Amniotic epithelial cell (primary cell): ENCODE results near the gene FAM168A.

Experiments used
- DNase-seq: peaks from one replicate; pipeline ENCODE4 v3.0.0-alpha.2; 2010; ENCODE audit warnings: low read depth

Gene FAM168A

GRCh38 chr11:73556966-73557365, 40.9 kb downstream of the FAM168A start:
- no peak for DNase-seq

DNA sequence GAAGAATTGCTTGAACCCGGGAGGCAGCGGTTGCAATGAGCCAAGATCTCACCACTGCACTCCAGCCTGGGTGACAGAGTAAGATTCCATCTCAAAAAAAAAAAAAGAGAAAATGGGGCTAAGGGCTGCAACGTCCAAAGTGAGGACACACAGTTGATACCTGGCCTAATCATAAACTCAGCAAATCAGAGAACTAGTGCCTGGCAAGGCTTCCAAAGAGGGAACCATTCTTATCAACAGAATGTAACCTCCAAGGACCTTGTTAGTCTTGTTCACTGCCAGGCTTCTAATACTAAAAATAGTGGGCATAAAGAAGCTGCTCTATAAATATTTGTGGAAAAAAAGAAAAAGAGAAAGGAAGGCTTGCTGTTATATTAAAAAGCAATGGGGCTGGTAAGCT, 42.3 kb downstream of the FAM168A start:
- DNase-seq, result no peak

GRCh38 chr11:73554671-73555320, 43.1 kb downstream of the FAM168A start:
- no peak for DNase-seq

DNA sequence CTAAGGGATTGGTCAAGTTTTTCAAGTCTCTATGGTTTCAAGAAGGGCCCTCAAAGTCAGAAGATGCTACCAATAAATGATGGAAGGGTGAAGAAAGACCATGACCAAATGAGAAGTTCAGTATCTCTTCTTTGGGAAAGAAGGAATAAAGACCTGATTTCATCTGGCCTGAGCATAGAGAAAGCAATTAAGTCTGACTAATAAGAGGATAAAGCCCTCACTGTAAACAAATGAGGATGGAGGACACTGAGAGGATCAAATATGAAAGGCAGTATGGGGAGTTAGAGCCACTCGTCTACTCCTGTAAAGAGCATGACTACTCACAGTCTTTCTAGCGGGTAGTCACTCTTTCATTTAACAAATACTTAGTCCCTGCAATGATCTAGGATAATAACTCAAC, 44.6 kb downstream of the FAM168A start:
- DNase-seq, result no peak

DNA sequence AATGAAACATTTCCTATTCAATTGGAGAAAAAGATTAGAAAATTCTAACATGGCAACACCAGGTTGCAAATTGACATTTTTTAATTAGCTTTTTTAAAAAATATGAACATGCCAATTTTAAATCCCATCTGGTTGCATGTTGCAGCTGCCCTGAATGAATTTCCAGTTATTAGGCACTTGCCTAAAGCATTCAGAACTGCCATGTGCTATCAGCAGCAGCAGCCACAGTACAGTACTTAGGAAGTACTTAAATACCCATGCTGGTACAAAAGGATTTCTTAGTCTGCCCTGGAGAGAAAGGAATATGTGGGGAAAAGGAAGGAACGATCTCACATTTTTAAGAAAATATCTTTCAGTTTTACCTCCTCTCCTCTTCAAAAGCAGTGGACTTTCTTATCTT, 46.2 kb downstream of the FAM168A start:
- DNase-seq, result no peak

GRCh38 chr11:73549376-73549775, 48.5 kb downstream of the FAM168A start:
- DNase-seq, result no peak

DNA sequence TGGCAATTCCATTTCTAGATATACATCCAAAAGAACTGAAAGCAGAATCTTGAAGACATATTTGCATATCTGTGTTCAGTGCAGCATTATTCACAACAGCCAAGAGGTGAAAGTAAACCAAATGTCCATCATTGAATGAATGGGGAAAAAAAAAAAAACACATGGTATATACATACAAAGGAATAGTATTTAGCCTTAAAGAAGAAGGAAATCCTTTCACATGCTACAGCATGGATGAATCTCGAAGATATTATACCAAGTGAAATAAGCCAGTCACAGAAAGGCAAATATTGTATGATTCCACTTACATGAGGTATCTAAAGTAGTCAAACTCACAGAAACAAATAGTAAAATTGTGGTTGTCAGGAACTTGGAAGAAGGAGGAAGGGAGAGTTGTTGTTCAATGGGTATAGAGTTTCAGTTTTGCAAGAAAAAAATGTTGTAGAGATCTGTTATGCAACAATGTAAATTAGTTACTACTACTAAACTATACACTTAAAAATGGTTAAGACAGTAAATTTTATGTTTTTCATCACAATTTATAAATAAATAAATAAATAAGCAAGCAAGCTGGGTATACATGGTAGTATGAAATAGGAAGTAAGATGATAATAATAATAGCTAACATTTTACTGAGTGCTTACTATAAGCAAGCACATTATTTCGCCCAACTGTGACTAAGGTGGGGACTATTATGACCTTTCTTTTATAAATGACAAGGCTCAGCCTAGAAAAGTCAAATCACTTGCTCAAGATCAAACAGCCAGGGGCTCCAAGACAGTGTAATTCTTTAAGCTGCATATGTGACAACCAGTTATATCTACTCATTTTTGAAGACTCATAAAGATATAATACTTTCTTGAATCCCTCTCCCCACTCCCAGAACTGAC, 50.0 kb downstream of the FAM168A start:
- DNase-seq, result no peak

DNA sequence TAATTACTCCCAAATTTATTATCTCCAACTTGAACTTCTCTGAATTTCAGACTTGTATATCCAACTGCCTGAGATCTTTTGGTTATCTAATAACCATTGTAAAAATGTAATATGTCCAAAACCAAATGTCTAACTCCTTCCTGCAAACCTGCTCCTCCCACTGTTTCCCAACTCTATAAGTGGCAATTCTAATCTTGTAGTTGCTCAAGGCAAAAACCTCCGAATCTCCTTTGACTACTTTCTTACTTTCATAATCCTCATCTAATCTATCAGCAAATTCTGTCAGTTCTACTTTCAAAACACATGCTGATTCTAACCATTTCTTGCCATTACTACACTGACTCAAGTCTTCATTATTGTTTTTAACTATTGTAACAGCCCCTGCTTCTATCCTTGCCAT, 55.7 kb downstream of the FAM168A start:
- DNase-seq, result peak; percentile 85

- DNase-seq, result no peak
These were observed 58.3 kb downstream of the FAM168A start for GRCh38 chr11:73539506-73540084.

DNA sequence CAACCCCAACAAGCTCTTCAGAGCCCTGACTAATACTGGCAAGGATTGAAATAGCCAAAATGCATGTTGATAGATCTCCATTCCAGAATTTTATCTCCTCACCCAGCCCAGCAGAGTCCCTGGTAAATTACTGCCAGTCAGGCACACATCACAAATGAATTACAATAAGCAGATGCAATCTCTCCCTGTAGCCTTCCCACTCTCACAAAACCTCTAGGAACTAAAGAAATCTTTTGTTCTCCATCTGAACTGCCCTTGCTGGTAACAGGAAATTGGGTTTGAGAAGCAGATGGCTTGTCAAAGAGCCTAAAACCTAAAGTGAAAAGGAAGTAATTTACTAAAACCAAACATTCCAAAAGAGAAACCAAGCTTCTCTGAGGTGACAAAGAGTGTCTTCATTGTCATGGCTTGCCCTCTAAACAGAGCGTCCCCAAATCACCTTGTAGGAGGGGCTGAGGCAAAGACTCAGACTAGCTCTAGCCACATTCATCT, 59.5 kb downstream of the FAM168A start:
- DNase-seq, result no peak

- DNase-seq, result no peak
These were observed 59.9 kb downstream of the FAM168A start for GRCh38 chr11:73537969-73538368.

GRCh38 chr11:73536961-73537360, 61.0 kb downstream of the FAM168A start:
- DNase-seq, result no peak

DNA sequence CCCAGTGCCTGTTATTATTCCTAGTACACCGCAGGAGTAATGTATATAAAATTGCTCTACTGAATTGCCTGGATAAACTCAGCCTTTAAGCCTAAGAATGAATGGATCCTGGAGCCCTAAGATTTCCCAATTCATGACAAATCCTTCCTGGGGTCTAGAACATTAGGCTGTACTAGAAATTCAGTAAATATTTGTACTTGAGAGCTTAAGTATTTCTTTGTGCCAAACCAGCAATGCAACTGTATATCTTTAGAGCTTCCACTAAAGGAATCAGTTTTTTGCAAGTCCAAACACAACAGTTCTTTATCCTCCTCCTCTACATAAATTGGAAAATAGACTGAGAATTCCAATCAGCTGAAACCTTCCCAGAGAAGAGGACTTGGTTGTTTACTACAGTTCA, 65.6 kb downstream of the FAM168A start:
- DNase-seq, result peak; percentile 31

DNA sequence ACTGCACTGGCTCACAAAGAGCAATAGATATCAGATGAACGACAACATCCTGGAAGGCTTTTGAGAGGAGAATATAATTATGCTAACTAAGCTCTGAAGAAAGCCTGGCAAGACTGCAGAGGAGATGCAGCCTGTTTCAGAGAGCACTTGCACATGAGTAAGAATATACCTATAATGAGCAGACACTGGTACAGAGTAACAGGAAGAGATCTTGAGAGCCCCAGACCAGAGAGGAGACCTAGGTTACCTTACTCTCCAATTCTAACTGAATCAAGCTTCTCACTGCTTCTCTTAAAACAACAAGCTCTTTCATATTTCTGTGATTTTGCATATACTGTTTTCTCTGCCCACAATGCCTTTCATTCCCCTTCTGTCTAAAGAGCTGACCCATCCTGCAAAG, 66.5 kb downstream of the FAM168A start:
- no peak for DNase-seq

- DNase-seq, result peak; percentile 21
These were observed 67.8 kb downstream of the FAM168A start for GRCh38 chr11:73530109-73530508.

DNA sequence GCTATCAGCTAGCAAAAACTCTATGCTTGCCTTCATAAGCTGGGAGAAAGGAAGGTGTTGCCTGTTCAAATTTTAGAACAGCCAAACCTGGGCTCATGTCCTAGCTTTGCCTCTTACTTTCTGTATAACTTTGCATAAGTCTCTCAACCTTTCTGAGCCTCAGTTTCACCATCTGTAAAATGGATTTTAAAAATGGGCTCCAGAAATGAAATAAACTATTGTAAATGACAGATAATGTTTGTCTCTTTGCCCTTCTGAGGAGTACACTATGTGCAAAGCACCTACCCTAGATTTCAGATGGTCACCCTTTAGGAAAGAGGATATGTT, 68.7 kb downstream of the FAM168A start:
- DNase-seq, result no peak

- no peak for DNase-seq
These were observed 69.3 kb downstream of the FAM168A start for GRCh38 chr11:73528483-73529203.

DNA sequence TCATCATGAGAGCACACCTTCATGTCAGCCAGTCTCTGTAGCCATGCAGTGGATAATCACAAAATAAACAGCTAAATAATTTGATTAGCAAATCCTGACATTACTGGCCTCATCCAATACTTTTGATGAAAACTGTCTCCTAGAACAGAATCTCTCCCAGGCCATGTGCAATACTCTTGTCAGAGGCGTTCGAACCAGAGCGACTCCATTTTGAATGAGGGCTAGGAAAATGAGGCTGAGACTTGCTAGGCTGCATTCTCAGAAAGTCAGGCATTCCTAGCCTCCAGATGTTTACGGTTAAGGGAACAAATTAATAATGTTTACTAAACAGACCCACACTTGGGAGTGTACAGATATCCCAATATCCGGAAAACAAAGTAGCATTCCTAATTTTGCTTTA, 69.9 kb downstream of the FAM168A start:
- no peak for DNase-seq

DNA sequence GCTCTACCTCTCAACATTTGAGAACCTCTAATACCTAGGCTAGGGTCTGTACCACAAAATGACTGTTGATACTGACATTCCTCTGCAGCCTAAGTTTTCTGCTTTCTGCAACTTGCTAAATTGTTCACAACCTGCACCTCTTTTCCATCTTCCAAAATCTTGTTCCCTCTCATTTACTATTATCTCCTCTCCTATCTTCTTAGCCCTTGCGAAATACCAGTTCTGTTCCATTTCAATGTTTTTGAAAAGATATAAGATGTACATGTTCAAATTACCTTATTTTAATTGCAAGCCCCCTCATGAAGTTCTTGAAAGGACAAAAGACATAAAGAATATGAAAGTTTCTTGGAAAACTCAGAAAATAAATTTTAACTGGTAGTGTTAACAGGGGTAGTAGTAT, 72.3 kb downstream of the FAM168A start:
- no peak for DNase-seq

GRCh38 chr11:73524774-73525173, 73.1 kb downstream of the FAM168A start:
- DNase-seq, result no peak

DNA sequence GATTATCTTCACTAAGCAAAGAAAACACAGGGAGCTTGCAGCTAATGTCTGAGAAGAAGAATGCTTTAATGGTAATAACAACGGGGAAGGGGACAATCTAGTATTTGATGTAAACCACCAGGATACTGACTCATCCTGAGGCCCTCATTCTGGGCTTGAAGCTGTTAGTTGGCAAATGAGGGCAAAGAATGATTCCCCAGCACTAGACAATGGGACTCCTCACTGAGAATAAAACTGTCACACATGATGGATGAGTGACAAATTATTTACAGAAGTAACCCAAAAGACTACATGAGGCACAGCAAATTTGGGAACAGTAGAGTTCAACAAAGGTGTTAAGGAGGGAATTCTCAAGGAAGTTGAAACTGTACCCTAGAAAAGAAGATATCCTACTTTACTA, 76.3 kb downstream of the FAM168A start:
- peak; percentile 45 for DNase-seq

DNA sequence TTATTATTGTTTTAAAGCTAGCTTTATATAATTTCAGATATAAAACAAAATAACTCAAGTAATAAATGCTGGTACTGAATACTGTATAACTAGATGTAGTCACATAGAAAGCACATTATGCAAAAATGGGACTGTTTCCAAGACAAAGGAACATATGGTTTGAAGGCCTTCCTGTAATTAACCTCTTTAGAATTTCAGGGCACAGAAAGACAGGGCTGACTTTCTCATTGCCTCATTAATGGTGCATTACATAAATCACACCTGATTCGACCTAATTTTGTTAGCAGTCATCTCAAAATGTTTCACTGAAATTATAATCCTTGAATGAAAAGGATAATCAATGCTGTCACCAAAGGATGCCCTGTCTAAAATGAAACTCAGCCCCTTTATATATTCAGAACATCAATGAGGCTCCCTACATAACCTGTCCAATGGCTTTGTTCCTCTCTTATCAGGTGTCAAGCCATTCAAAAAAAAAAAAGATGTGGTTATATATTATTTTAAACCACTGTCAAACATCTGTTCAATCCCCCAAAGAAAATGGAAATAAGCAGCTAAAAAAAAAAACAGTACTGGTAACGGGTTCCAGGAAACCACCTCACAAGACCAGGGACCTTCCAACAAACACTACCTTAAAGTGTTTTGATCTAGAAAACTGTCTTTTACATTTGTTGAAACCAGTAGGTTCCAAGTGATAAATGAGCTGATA, 77.4 kb downstream of the FAM168A start:
- no peak for DNase-seq
